Adrenal gland (tissue), 5 donors: ENCODE measurements around the gene TAP2.

Experiments used
- POLR2A ChIP-seq, 2 donors: fragments of 450-650 bp; IDR thresholded peaks; one replicate each; pipeline ENCODE4 v1.6.1; 2017; ENCODE audit warnings: antibody characterized with exemption in 2 of 2, mild to moderate bottlenecking in 2 of 2, moderate library complexity in 1 of 2
- TF ChIP-seq, protein P1 (sequence below), 6 experiments: fragments of 450-650 bp in 4 of 6; fragments of 200-600 bp in 2 of 6; sonication (generic) in 1 of 6; IDR thresholded peaks; 1 replicate in 5 of 6; 2 replicates in 1 of 6; pipeline versions ENCODE4 v1.5.1 to v1.8.0; 2016 to 2021; ENCODE audit warnings: antibody characterized with exemption in 6 of 6, mild to moderate bottlenecking in 2 of 6, moderate library complexity in 1 of 6
- donor health status: DM: no; HTN: no; CAD: no.

DNA sequence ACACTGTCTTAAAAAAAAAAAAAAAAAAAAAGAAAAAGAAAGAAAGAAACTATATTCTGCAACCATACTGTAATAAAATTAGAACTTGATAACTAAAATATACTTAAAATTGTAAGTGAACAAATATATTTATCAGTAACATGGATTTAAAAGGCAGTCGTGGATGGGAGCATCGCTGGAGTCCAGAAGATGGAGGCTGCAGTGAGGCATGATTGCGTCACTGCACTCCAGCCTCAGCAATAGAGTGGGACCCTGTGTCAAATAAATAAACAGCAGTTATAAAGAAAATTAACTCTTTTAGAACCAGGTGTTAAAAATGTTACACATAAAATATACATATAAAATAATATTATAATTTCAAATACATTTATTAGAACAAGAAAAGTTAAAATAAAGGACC lies 24.2 kb upstream of the TAP2 start:
- TF ChIP-seq, protein P1, sequence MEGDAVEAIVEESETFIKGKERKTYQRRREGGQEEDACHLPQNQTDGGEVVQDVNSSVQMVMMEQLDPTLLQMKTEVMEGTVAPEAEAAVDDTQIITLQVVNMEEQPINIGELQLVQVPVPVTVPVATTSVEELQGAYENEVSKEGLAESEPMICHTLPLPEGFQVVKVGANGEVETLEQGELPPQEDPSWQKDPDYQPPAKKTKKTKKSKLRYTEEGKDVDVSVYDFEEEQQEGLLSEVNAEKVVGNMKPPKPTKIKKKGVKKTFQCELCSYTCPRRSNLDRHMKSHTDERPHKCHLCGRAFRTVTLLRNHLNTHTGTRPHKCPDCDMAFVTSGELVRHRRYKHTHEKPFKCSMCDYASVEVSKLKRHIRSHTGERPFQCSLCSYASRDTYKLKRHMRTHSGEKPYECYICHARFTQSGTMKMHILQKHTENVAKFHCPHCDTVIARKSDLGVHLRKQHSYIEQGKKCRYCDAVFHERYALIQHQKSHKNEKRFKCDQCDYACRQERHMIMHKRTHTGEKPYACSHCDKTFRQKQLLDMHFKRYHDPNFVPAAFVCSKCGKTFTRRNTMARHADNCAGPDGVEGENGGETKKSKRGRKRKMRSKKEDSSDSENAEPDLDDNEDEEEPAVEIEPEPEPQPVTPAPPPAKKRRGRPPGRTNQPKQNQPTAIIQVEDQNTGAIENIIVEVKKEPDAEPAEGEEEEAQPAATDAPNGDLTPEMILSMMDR (IDR thresholded peaks at IDR 0.05) = no peak
- no peak for TF ChIP-seq POLR2A (IDR thresholded peaks at IDR 0.05)
